Sigmoid colon (tissue), 7 donors: ENCODE measurements around the gene NTRK3. TPM values are rescaled to one million over a fixed set of nuclear protein-coding genes. Genes with fewer than 3 reads are reported as not detected.

Source experiments
- DNase-seq: peaks from one replicate; pipeline ENCODE4 v3.0.0-alpha.2; 2019
- H3K27ac ChIP-seq, 4 donors: fragments of 200-600 bp; sonication (generic); one replicate each; pipeline ENCODE4 v1.5.1; 2016 to 2019; ENCODE audit warnings: mild to moderate bottlenecking in 1 of 4
- H3K27me3 ChIP-seq, 3 donors: fragments of 200-600 bp; sonication (generic); one replicate each; pipeline ENCODE4 v1.5.1; 2019; ENCODE audit warnings: mild to moderate bottlenecking in 1 of 3
- H3K36me3 ChIP-seq, 4 donors: fragments of 200-600 bp; sonication (generic); one replicate each; pipeline ENCODE4 v1.5.1; 2016 to 2019
- H3K4me1 ChIP-seq, 4 donors: fragments of 200-600 bp; sonication (generic); one replicate each; pipeline ENCODE4 v1.5.1; 2017 to 2019
- H3K4me3 ChIP-seq, 4 donors: fragments of 200-600 bp; sonication (generic); one replicate each; pipeline ENCODE4 v1.5.1; 2017 to 2019; ENCODE audit warnings: mild to moderate bottlenecking in 2 of 4, moderate library complexity in 1 of 4
- H3K9me3 ChIP-seq, 4 donors: fragments of 200-600 bp in 3 of 4; sonication (generic) in 3 of 4; one replicate each; pipeline versions ENCODE4 v1.5.1 to v1.6.1; 2013 to 2019
- EP300 ChIP-seq, 4 donors: sonication (generic); formaldehyde crosslinking; IDR thresholded peaks; one replicate each; pipeline ENCODE4 v1.6.1; 2017; ENCODE audit warnings: antibody characterized with exemption in 4 of 4
- POLR2A ChIP-seq, 2 donors: fragments of 450-650 bp; IDR thresholded peaks; one replicate each; pipeline ENCODE4 v1.6.1; 2016; ENCODE audit warnings: antibody characterized with exemption in 2 of 2, mild to moderate bottlenecking in 2 of 2, moderate library complexity in 2 of 2
- POLR2AphosphoS5 ChIP-seq, 4 donors: sonication (generic); formaldehyde crosslinking; IDR thresholded peaks; one replicate each; pipeline ENCODE4 v1.6.1; 2017; ENCODE audit warnings: antibody characterized with exemption in 4 of 4
- WGBS, 2 donors: extraction: QIAGEN DNeasy Blood & Tissue Kit; methylation state at CpG; one replicate each; pipeline ENCODE4 v1.1.7; 2013; 5-methylcytosine and 5-hydroxymethylcytosine counted together
- intact Hi-C: fragments of 100-400 bp; cut with DNase I; formaldehyde crosslinking; loops from one replicate; pipeline ENCODE4 v1.15.1; 2023
- polyA plus RNA-seq, 3 donors: library from polyadenylated mRNA; stranded (reverse); fragments of 200-250 nt; gene quantifications; one replicate each; pipeline ENCODE4 v1.2.3, GENCODE V29; 2013
- total RNA-seq, 4 donors: library from RNA; depleted of rRNA; stranded (reverse); fragments of >200 nt; gene quantifications; one replicate each; pipeline ENCODE4 v1.1.0, GENCODE V29; 2016
- TF ChIP-seq, protein P1 (sequence below), 4 experiments: fragments of 450-650 bp in 3 of 4; fragments of 200-600 bp in 1 of 4; IDR thresholded peaks; one replicate each; pipeline ENCODE4 v1.5.1; 2016 to 2019; ENCODE audit warnings: antibody characterized with exemption in 4 of 4, mild to moderate bottlenecking in 3 of 4, moderate library complexity in 2 of 4
- donor health status: healthy with polysubstance abuse.
- donor health status: Bipolar disorder and iron deficiency.
- donor health status: healthy.

NTRK3 gene
- total and polyA plus RNA-seq, 7 donors = 1.1 to 13.0 (median 3.6) TPM; not detected in 2

- Histone ChIP-seq H3K9me3 (no peaks in the 10 kb centered on the region), H3K4me1 (no peaks in the 10 kb centered on the region), H3K27ac (no peak overlapping the region), H3K4me3 (no peak overlapping the region), H3K27me3 (no peaks in the 10 kb centered on the region), H3K36me3 (no peaks in the 10 kb centered on the region)
- WGBS, 2 donors = 22 to 28% methylated on average over 10 of the region's 10 CpGs
- DNase-seq = peak; percentile 65
- TF ChIP-seq, protein P1, sequence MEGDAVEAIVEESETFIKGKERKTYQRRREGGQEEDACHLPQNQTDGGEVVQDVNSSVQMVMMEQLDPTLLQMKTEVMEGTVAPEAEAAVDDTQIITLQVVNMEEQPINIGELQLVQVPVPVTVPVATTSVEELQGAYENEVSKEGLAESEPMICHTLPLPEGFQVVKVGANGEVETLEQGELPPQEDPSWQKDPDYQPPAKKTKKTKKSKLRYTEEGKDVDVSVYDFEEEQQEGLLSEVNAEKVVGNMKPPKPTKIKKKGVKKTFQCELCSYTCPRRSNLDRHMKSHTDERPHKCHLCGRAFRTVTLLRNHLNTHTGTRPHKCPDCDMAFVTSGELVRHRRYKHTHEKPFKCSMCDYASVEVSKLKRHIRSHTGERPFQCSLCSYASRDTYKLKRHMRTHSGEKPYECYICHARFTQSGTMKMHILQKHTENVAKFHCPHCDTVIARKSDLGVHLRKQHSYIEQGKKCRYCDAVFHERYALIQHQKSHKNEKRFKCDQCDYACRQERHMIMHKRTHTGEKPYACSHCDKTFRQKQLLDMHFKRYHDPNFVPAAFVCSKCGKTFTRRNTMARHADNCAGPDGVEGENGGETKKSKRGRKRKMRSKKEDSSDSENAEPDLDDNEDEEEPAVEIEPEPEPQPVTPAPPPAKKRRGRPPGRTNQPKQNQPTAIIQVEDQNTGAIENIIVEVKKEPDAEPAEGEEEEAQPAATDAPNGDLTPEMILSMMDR (IDR thresholded peaks at IDR 0.05) = no peak
- TF ChIP-seq POLR2AphosphoS5 (IDR thresholded peaks at IDR 0.05) (no peak), EP300 (IDR thresholded peaks at IDR 0.05) (no peak), POLR2A (IDR thresholded peaks at IDR 0.05) (no peak)
- intact Hi-C loops = no loop called here
Measured at GRCh38 chr15:87874896-87875711, 381.4 kb downstream of the NTRK3 start.

DNA sequence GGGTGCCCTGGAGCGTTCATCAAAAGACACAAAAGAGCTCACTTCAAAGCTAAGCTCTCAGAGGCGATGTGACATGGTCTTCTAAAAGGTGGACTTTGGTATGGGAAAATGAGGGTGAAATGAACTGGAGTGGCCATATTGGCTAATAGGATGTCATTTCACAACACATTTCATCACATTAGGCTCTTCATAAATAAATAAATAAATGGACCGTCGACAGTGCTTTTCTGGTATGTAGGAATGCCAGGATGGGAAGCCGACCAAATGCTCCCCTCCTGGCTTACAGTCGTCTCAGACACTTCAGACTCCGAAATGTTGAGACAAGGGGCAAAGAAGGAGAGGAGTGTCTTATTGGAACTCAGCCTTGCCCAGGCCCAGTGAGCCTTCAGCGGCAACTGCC is 383.0 kb downstream of the NTRK3 start:
- WGBS, 2 donors = 85 to 86% methylated on average over 8 of the region's 8 CpGs
- no peak overlapping the region for H3K4me3 ChIP-seq
- DNase-seq = no peak
- H3K27me3 ChIP-seq = no peaks in the 10 kb centered on the region
- H3K36me3 ChIP-seq = no peaks in the 10 kb centered on the region
- no peak for TF ChIP-seq POLR2AphosphoS5 (IDR thresholded peaks at IDR 0.05)
- TF ChIP-seq EP300 (IDR thresholded peaks at IDR 0.05) = no peak
- TF ChIP-seq, protein P1 (IDR thresholded peaks at IDR 0.05) = no peak
- no peak for TF ChIP-seq POLR2A (IDR thresholded peaks at IDR 0.05)
- H3K9me3 ChIP-seq = no peaks in the 10 kb centered on the region
- intact Hi-C loops = no loop called here
- H3K27ac ChIP-seq = no peak overlapping the region
- H3K4me1 ChIP-seq = no peaks in the 10 kb centered on the region

- intact Hi-C loops = no loop called here
- WGBS, 2 donors = 69 to 78% methylated on average over 3 of the region's 3 CpGs
- no peaks in the 10 kb centered on the region for H3K9me3 ChIP-seq
- TF ChIP-seq POLR2A (IDR thresholded peaks at IDR 0.05) (no peak), POLR2AphosphoS5 (IDR thresholded peaks at IDR 0.05) (no peak), EP300 (IDR thresholded peaks at IDR 0.05) (no peak)
- TF ChIP-seq, protein P1 (IDR thresholded peaks at IDR 0.05) = no peak
- no peaks in the 10 kb centered on the region for H3K27me3 ChIP-seq
- no peaks in the 10 kb centered on the region for H3K36me3 ChIP-seq
- H3K27ac ChIP-seq = no peak overlapping the region
- no peaks in the 10 kb centered on the region for H3K4me1 ChIP-seq
- no peak overlapping the region for H3K4me3 ChIP-seq
- no peak for DNase-seq
Measured at GRCh38 chr15:87871731-87872320, 384.7 kb downstream of the NTRK3 start.

DNA sequence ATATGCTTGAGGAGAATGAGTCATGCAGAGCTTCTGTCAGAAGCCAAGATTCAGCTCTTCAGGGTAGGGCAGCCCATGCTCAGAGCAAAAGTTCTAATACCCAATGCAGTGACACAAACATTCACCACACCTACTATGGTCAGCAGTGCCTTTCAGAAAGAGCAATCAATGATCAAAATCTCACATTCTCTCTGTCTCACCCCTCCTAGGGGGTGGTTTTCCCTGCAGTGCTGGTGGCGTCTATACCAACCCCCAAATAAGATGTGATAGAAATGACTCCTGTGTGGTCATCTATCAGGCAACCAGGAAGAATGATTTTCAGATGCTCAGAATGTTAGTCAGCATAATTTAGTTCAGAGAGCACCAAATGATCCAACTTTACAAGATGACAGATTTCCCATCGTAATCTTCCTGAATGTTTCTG is 385.3 kb downstream of the NTRK3 start:
- no peak for DNase-seq
- no peak for TF ChIP-seq POLR2AphosphoS5 (IDR thresholded peaks at IDR 0.05)
- no peak overlapping the region for H3K27ac ChIP-seq
- no peaks in the 10 kb centered on the region for H3K27me3 ChIP-seq
- 85 to 92% methylated on average over 2 of the region's 2 CpGs for WGBS, 2 donors
- H3K4me3 ChIP-seq = no peak overlapping the region
- intact Hi-C loops = no loop called here
- no peaks in the 10 kb centered on the region for H3K36me3 ChIP-seq
- H3K4me1 ChIP-seq = no peaks in the 10 kb centered on the region
- no peaks in the 10 kb centered on the region for H3K9me3 ChIP-seq

DNA sequence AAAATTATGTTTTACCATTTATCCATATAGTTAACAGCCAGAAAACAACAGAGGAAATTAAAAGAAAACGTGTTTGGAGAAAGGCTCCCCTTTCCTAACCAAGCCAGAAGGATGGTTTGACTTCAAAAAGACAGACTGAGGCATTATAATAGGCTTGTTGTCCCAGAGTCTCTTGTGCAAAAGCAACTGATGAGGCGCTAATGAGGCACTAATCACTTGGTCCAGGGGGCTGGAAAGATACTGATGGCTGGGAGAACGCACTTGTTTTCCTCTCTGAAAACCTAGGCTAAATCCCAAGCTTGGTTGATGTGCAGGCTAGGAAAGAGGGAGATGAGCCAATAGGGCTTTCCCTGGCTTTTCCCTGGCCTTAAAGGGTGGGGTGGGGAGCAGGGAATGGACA is 389.6 kb downstream of the NTRK3 start:
- TF ChIP-seq POLR2A (IDR thresholded peaks at IDR 0.05) (no peak), POLR2AphosphoS5 (IDR thresholded peaks at IDR 0.05) (no peak), EP300 (IDR thresholded peaks at IDR 0.05) (no peak)
- TF ChIP-seq, protein P1 (IDR thresholded peaks at IDR 0.05) = no peak
- H3K27me3 ChIP-seq = no peaks in the 10 kb centered on the region
- no peaks in the 10 kb centered on the region for H3K4me1 ChIP-seq
- no peak overlapping the region for H3K27ac ChIP-seq
- H3K4me3 ChIP-seq = no peak overlapping the region
- WGBS, 2 donors = 13 to 35% methylated on average over 3 of the region's 3 CpGs
- H3K9me3 ChIP-seq = no peaks in the 10 kb centered on the region
- intact Hi-C loops = no loop called here
- no peaks in the 10 kb centered on the region for H3K36me3 ChIP-seq
- no peak for DNase-seq
